ENCODE data around the gene CYGB.
"Not testable (repeated sequence)": the region's sequence is repeated elsewhere in the genome, so short reads cannot be mapped to it uniquely, and the experiment has no call there.

Gene CYGB

GRCh38 chr17:76567634-76568432 is 30.3 kb upstream of the CYGB start:
- FAIRE-seq (no peak), DNase-seq (ENCODE audit: insufficient read length, low spot score) (no peak)
- TF ChIP-seq, protein P1, sequence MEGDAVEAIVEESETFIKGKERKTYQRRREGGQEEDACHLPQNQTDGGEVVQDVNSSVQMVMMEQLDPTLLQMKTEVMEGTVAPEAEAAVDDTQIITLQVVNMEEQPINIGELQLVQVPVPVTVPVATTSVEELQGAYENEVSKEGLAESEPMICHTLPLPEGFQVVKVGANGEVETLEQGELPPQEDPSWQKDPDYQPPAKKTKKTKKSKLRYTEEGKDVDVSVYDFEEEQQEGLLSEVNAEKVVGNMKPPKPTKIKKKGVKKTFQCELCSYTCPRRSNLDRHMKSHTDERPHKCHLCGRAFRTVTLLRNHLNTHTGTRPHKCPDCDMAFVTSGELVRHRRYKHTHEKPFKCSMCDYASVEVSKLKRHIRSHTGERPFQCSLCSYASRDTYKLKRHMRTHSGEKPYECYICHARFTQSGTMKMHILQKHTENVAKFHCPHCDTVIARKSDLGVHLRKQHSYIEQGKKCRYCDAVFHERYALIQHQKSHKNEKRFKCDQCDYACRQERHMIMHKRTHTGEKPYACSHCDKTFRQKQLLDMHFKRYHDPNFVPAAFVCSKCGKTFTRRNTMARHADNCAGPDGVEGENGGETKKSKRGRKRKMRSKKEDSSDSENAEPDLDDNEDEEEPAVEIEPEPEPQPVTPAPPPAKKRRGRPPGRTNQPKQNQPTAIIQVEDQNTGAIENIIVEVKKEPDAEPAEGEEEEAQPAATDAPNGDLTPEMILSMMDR (IDR thresholded peaks at IDR 0.05; ENCODE audit: insufficient read depth, missing control alignments) = no peak

DNA sequence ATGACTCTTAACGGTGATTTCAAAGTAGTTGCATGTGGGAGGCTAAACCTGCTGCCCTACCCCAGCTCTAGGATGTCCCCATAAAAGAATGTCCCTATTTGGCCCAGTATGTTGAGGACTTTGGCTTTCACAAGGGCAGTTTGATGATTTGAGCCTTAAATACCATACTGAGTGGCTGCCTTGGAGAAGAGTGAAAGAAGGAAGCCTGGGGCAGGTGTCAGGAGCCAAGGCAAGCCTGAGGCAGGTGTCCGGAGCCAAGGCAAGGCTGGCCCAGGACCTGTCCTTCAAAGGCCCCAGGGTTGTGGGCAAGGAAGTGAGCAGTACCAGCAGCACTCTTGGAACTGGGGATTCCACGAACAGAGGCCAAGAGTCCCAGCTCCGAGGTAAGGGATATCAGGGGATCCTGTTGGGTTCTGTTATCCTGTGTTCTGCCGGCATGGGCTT is 29.5 kb upstream of the CYGB start:
- TF ChIP-seq, protein P1 (IDR thresholded peaks at IDR 0.05; ENCODE audit: insufficient read depth, missing control alignments) = no peak
- FAIRE-seq (no peak), DNase-seq (ENCODE audit: insufficient read length, low spot score) (no peak)

GRCh38 chr17:76566613-76566943 is 29.1 kb upstream of the CYGB start:
- TF ChIP-seq, protein P1 (IDR thresholded peaks at IDR 0.05; ENCODE audit: insufficient read depth, missing control alignments) = no peak
- DNase-seq (ENCODE audit: insufficient read length, low spot score) = no peak
- no peak for FAIRE-seq

- FAIRE-seq (no peak), DNase-seq (ENCODE audit: insufficient read length, low spot score) (no peak)
- TF ChIP-seq, protein P1 (IDR thresholded peaks at IDR 0.05; ENCODE audit: insufficient read depth, missing control alignments) = no peak
These were observed 28.5 kb upstream of the CYGB start for GRCh38 chr17:76565728-76566612.

GRCh38 chr17:76564991-76565727 is 27.6 kb upstream of the CYGB start:
- FAIRE-seq = peak; percentile 61
- DNase-seq (ENCODE audit: insufficient read length, low spot score) = not testable (repeated sequence)

- FAIRE-seq; DNase-seq (ENCODE audit: insufficient read length, low spot score): not testable (repeated sequence)
These were observed 25.9 kb upstream of the CYGB start for GRCh38 chr17:76563359-76563758.

- TF ChIP-seq, protein P1 (IDR thresholded peaks at IDR 0.05; ENCODE audit: insufficient read depth, missing control alignments) = no peak
- FAIRE-seq (no peak), DNase-seq (ENCODE audit: insufficient read length, low spot score) (no peak)
These were observed 25.2 kb upstream of the CYGB start for GRCh38 chr17:76562734-76563148.
